Upper lobe of left lung (tissue), 6 donors: Measurements from ENCODE around the gene MSI2. TPM values are rescaled to one million over a fixed set of nuclear protein-coding genes. Genes with fewer than 3 reads are reported as not detected.

Source experiments
- ATAC-seq, 2 donors: fragments of 200-7000 bp; cut with Tn5 transposase; one replicate each; pipeline ENCODE4 v1.9.1; 2022; ENCODE audit warnings: mild to moderate bottlenecking in 2 of 2, moderate library complexity in 2 of 2; ENCODE audit not compliant: low FRiP score in 2 of 2
- DNase-seq, 2 donors: peaks; one replicate each; pipeline ENCODE4 v3.0.0-alpha.2; 2019 to 2020
- H3K27ac ChIP-seq, 4 donors: fragments of 200-600 bp; sonication (generic); one replicate each; pipeline ENCODE4 v1.5.1; 2016 to 2019
- H3K27me3 ChIP-seq, 4 donors: fragments of 200-600 bp; sonication (generic); one replicate each; pipeline ENCODE4 v1.5.1; 2017 to 2019
- H3K36me3 ChIP-seq, 4 donors: fragments of 200-600 bp; sonication (generic); one replicate each; pipeline ENCODE4 v1.5.1; 2016 to 2019
- H3K4me1 ChIP-seq, 4 donors: fragments of 200-600 bp; sonication (generic); one replicate each; pipeline ENCODE4 v1.5.1; 2018 to 2019
- H3K4me3 ChIP-seq, 4 donors: fragments of 200-600 bp; sonication (generic); one replicate each; pipeline ENCODE4 v1.5.1; 2017 to 2019; ENCODE audit warnings: mild to moderate bottlenecking in 2 of 4, moderate library complexity in 1 of 4
- H3K9me3 ChIP-seq, 4 donors: fragments of 200-600 bp; sonication (generic); one replicate each; pipeline ENCODE4 v1.5.1; 2018 to 2019
- EP300 ChIP-seq, 4 donors: sonication (generic); formaldehyde crosslinking; IDR thresholded peaks; one replicate each; pipeline ENCODE4 v1.5.1; 2017; ENCODE audit warnings: antibody characterized with exemption in 4 of 4, control low read depth in 2 of 4
- POLR2A ChIP-seq, 4 donors: fragments of 450-650 bp; IDR thresholded peaks; one replicate each; pipeline ENCODE4 v1.5.1; 2016 to 2017; ENCODE audit warnings: antibody characterized with exemption in 4 of 4, mild to moderate bottlenecking in 2 of 4
- POLR2AphosphoS5 ChIP-seq, 2 donors: sonication (generic); formaldehyde crosslinking; IDR thresholded peaks; one replicate each; pipeline ENCODE4 v1.5.1; 2017; ENCODE audit warnings: antibody characterized with exemption in 2 of 2
- WGBS, 2 donors: methylation state at CpG; one replicate each; pipeline ENCODE4 v1.1.5; 2017 to 2018; 5-methylcytosine and 5-hydroxymethylcytosine counted together
- total RNA-seq, 6 donors: library from RNA; depleted of rRNA in 4 of 6; stranded (reverse); fragments of >200 nt in 4 of 6; gene quantifications; one replicate each; pipeline versions ENCODE4 v1.1.0 to v1.2.1, GENCODE V29; 2016 to 2021
- TF ChIP-seq, protein P1 (sequence below), 6 experiments: fragments of 450-650 bp in 4 of 6; fragments of 200-600 bp in 2 of 6; sonication (generic) in 2 of 6; IDR thresholded peaks; one replicate each; pipeline ENCODE4 v1.5.1; 2016 to 2019; ENCODE audit warnings: antibody characterized with exemption in 6 of 6
- donor health status: DM: no; HTN: no; CAD: no; lungs with moderate emphysema.
- donor health status: DM: no; HTN: yes; CAD: no; lungs with severe emphysema.

The MSI2 gene
- total RNA-seq, 6 donors from 2014 or later, result 20.1 to 44.0 (median 32.2) TPM

DNA sequence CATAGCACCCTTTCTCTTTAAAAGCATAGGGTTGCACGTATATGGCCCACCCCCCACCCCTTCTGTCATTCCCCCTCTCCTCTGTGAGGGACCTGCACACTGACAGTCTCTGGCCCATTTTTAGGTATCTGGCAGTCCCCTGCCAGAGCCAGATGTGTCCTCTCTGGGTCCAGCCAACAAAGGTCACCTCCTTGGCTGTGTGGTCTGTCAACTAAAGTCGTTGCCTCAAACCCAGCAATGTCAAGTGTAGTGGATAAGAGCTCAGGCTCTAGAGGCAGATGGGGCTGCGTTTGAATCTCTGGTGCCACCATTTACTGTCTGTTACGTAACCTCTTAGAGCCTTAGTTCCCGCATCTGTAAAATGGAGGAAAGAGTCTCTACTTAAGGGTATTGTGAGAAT lies 211.5 kb downstream of the MSI2 start:
- no peaks in the 10 kb centered on the region for H3K27me3 ChIP-seq
- ATAC-seq (no peak), DNase-seq (no peak)
- H3K4me3 ChIP-seq, result no peak overlapping the region
- no peaks in the 10 kb centered on the region for H3K9me3 ChIP-seq
- H3K27ac ChIP-seq, result no peak overlapping the region
- 89 to 98% methylated on average over 5 of the region's 5 CpGs for WGBS, 2 donors
- H3K4me1 ChIP-seq, result peaks cover 0 to 3% (median 0%) of the 10 kb centered on the region in 4 donors
- no peaks in the 10 kb centered on the region for H3K36me3 ChIP-seq
- no peak for TF ChIP-seq EP300 (IDR thresholded peaks at IDR 0.05)
- no peak for TF ChIP-seq POLR2A (IDR thresholded peaks at IDR 0.05)
- TF ChIP-seq, protein P1, sequence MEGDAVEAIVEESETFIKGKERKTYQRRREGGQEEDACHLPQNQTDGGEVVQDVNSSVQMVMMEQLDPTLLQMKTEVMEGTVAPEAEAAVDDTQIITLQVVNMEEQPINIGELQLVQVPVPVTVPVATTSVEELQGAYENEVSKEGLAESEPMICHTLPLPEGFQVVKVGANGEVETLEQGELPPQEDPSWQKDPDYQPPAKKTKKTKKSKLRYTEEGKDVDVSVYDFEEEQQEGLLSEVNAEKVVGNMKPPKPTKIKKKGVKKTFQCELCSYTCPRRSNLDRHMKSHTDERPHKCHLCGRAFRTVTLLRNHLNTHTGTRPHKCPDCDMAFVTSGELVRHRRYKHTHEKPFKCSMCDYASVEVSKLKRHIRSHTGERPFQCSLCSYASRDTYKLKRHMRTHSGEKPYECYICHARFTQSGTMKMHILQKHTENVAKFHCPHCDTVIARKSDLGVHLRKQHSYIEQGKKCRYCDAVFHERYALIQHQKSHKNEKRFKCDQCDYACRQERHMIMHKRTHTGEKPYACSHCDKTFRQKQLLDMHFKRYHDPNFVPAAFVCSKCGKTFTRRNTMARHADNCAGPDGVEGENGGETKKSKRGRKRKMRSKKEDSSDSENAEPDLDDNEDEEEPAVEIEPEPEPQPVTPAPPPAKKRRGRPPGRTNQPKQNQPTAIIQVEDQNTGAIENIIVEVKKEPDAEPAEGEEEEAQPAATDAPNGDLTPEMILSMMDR (IDR thresholded peaks at IDR 0.05), result no peak
- TF ChIP-seq POLR2AphosphoS5 (IDR thresholded peaks at IDR 0.05), result no peak

DNA sequence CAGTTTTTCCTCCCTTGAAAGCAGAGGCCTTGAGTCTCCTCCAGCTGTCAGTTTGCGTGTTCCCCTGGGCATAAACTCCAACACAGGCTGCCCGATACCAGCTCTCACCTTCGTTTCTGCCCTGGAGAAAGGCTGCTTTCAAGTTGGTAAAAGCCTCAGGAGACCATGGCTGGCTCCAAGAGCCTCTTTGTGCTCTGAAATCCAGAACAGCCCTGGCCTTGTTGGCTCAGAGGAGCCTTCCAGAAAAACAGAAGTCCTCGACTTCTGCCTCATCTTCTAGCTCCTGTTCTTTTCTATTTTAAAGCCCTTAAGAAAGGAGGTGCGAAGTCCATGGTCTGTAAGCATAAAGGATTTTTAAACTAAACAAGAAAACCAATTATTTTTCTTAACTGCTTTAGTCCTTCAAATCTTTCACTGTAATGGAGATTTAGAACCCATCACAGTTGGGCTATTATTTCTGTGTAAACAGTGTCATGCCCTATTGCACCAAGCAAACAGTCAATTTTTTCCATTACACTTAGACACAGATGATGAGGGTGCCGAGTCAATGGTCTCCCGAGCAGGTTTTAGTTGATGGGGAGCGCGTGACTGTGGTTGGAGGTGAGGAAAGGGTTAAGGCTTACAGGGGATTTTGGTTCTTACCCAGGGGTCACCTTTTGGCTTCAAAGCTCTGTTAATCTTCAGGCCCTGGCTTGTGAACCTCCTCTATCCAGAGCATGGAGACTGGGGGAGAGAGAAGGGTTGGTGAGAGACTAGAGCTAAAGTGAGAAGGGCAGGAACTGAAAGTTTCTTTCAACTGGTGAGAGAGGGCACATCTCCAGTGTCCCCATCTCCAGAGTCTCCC lies 212.8 kb downstream of the MSI2 start:
- H3K4me1 ChIP-seq, result peaks cover 5 to 14% (median 8%) of the 10 kb centered on the region in 4 donors
- no peak for DNase-seq
- H3K27me3 ChIP-seq, result no peaks in the 10 kb centered on the region
- H3K36me3 ChIP-seq, result no peaks in the 10 kb centered on the region
- WGBS, 2 donors, result 88 to 95% methylated on average over 9 of the region's 9 CpGs
- ATAC-seq, result no peak
- H3K9me3 ChIP-seq, result no peaks in the 10 kb centered on the region
- TF ChIP-seq POLR2A (IDR thresholded peaks at IDR 0.05), result no peak
- H3K27ac ChIP-seq, result no peak overlapping the region
- H3K4me3 ChIP-seq, result no peak overlapping the region

DNA sequence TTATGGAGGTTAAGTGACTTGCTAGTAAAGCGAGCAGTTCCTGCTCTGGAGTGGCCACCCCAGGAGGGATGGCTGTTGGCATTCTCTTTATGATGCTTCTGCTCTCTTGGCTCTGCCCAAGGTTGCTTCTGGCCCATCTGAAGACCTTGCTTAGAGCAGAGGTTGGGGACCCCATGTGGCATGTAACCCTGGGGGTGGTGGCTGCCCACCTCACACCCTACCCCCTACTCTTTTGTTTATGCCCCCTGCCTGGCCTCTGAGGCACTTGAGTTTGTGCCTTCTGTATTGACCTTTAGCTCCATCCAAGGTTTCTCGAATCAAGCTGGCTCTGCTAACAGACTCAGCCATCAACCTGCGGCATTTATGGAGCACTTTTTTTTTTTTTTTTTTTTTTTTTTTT lies 214.6 kb downstream of the MSI2 start:
- no peak for TF ChIP-seq EP300 (IDR thresholded peaks at IDR 0.05)
- TF ChIP-seq, protein P1 (IDR thresholded peaks at IDR 0.05), result no peak
- no peak for TF ChIP-seq POLR2AphosphoS5 (IDR thresholded peaks at IDR 0.05)
- TF ChIP-seq POLR2A (IDR thresholded peaks at IDR 0.05), result no peak
- ATAC-seq (no peak), DNase-seq (no peak)
- H3K4me3 ChIP-seq, result no peak overlapping the region
- WGBS, 2 donors, result 88 to 97% methylated on average over 2 to 3 of the region's 3 CpGs
- H3K4me1 ChIP-seq, result peaks cover 5 to 14% (median 8%) of the 10 kb centered on the region in 4 donors
- H3K9me3 ChIP-seq, result no peaks in the 10 kb centered on the region
- H3K27ac ChIP-seq, result no peak overlapping the region
- no peaks in the 10 kb centered on the region for H3K36me3 ChIP-seq
- H3K27me3 ChIP-seq, result no peaks in the 10 kb centered on the region

DNA sequence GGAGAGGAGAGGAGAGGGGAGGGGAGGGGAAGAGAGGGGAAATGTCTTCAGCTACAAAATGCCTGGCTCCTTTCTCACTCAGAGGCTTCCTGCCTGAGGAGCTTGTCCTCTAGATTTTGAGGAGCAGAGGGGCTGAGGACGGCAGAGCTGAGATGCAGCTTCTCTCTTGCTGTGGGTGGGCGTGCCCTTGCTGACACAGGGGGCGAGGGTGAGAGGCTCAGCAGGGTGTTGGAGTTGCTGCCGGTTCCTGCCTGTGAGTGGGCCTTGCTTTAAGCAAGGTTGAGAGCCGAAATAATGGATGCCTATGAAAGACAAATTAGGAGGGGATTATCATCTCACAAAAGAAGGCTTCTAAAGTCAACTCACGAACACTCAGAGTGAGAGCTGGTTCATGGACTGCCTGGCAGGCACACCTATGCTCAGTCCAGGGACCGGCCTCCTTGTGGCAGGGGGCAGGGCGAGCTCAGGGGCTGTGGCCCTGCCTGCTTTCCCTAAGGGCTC lies 215.6 kb downstream of the MSI2 start:
- no peak for TF ChIP-seq EP300 (IDR thresholded peaks at IDR 0.05)
- TF ChIP-seq, protein P1 (IDR thresholded peaks at IDR 0.05), result no peak
- TF ChIP-seq POLR2A (IDR thresholded peaks at IDR 0.05), result no peak
- no peak for TF ChIP-seq POLR2AphosphoS5 (IDR thresholded peaks at IDR 0.05)
- Histone ChIP-seq H3K36me3 (no peaks in the 10 kb centered on the region), H3K4me3 (no peak overlapping the region), H3K27me3 (no peaks in the 10 kb centered on the region), H3K4me1 (peaks cover 5 to 11% (median 8%) of the 10 kb centered on the region in 4 donors), H3K9me3 (no peaks in the 10 kb centered on the region), H3K27ac (no peak overlapping the region)
- WGBS, 2 donors, result 85 to 91% methylated on average over 8 of the region's 8 CpGs
- no peak for DNase-seq
- ATAC-seq, result no peak

DNA sequence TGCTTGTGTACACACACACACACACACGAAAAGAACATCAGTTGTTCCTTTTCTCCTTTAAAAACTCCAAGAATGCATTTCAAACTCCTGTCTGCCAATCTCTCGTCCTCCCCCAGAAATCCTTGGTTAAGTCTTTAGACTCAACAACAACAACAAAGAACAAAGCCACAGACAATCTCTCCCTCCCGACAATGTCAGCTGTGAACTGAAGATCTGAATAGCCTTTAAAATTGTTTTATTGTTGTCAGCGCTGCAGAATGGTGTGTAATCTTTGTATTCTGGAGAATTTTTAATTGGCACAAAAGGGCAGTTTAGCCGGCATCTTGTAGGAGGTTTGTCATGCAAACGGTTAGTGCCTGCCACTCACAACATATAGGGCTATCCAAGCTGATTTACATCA lies 219.5 kb downstream of the MSI2 start:
- H3K27ac ChIP-seq, result no peak overlapping the region
- H3K4me1 ChIP-seq, result peaks cover 5 to 11% (median 8%) of the 10 kb centered on the region in 4 donors
- DNase-seq (no peak), ATAC-seq (no peak)
- no peaks in the 10 kb centered on the region for H3K27me3 ChIP-seq
- no peaks in the 10 kb centered on the region for H3K36me3 ChIP-seq
- TF ChIP-seq POLR2A (IDR thresholded peaks at IDR 0.05), result no peak
- TF ChIP-seq, protein P1 (IDR thresholded peaks at IDR 0.05), result no peak
- no peak for TF ChIP-seq EP300 (IDR thresholded peaks at IDR 0.05)
- no peak for TF ChIP-seq POLR2AphosphoS5 (IDR thresholded peaks at IDR 0.05)
- WGBS, 2 donors, result 93 to 96% methylated on average over 6 of the region's 6 CpGs
- H3K4me3 ChIP-seq, result no peak overlapping the region
- no peaks in the 10 kb centered on the region for H3K9me3 ChIP-seq
